Parathyroid adenoma (tissue), 2 donors: Measurements from ENCODE around the gene CELA2B.
"Not testable (repeated sequence)": the region's sequence is repeated elsewhere in the genome, so short reads cannot be mapped to it uniquely, and the experiment has no call there.

Experiments used
- H2AFZ ChIP-seq: fragments of 300-600 bp; sonication (generic); one replicate; pipeline ENCODE4 v1.7.0; 2017; ENCODE audit warnings: antibody characterized with exemption, mild to moderate bottlenecking
- H3K27ac ChIP-seq: fragments of 300-600 bp; sonication (generic); one replicate; pipeline ENCODE4 v1.7.0; 2017
- H3K27me3 ChIP-seq: fragments of 300-600 bp; sonication (generic); one replicate; pipeline ENCODE4 v1.7.0; 2017; ENCODE audit warnings: low read length; ENCODE audit not compliant: control insufficient read depth, insufficient read depth
- H3K36me3 ChIP-seq: fragments of 300-600 bp; sonication (generic); one replicate; pipeline ENCODE4 v1.7.0; 2017; ENCODE audit warnings: low read length; ENCODE audit not compliant: control insufficient read depth, insufficient read depth
- H3K4me1 ChIP-seq: fragments of 300-600 bp; sonication (generic); one replicate; pipeline ENCODE4 v1.7.0; 2017; ENCODE audit warnings: control low read depth
- H3K4me2 ChIP-seq: fragments of 300-600 bp; sonication (generic); one replicate; pipeline ENCODE4 v1.7.0; 2017; ENCODE audit warnings: low read length
- H3K4me3 ChIP-seq: fragments of 300-600 bp; sonication (generic); one replicate; pipeline ENCODE4 v1.7.0; 2017; ENCODE audit warnings: low read depth, low read length
- H3K79me2 ChIP-seq: fragments of 300-600 bp; sonication (generic); one replicate; pipeline ENCODE4 v1.7.0; 2017; ENCODE audit warnings: control low read depth
- H3K9ac ChIP-seq: fragments of 300-600 bp; sonication (generic); one replicate; pipeline ENCODE4 v1.7.0; 2017; ENCODE audit warnings: mild to moderate bottlenecking
- H3K9me3 ChIP-seq: fragments of 300-600 bp; sonication (generic); one replicate; pipeline ENCODE4 v1.7.0; 2017; ENCODE audit warnings: low read length; ENCODE audit not compliant: control insufficient read depth
- CTCF ChIP-seq: fragments of 300-600 bp; sonication (generic); IDR thresholded peaks from one replicate; pipeline ENCODE4 v1.7.0; 2017; ENCODE audit warnings: antibody characterized with exemption, mild to moderate bottlenecking
- donor health status: primary hyperparathyroidism.

Gene CELA2B

GRCh38 chr1:15454256-15454655, 21.6 kb upstream of the CELA2B start:
- Histone ChIP-seq H3K27me3 (no peaks in the 10 kb centered on the region), H3K27ac (no peak overlapping the region), H2AFZ (no peak overlapping the region), H3K4me3 (no peak overlapping the region), H3K9me3 (no peaks in the 10 kb centered on the region), H3K4me2 (no peak overlapping the region), H3K36me3 (no peaks in the 10 kb centered on the region), H3K79me2 (no peaks in the 10 kb centered on the region), H3K9ac (no peak overlapping the region), H3K4me1 (no peaks in the 10 kb centered on the region)
- TF ChIP-seq CTCF: no peak

GRCh38 chr1:15455522-15455921, 20.4 kb upstream of the CELA2B start:
- Histone ChIP-seq H3K4me3 (no peak overlapping the region), H3K4me2 (no peak overlapping the region), H3K27ac (no peak overlapping the region), H3K9me3 (no peaks in the 10 kb centered on the region), H2AFZ (no peak overlapping the region), H3K79me2 (no peaks in the 10 kb centered on the region), H3K4me1 (no peaks in the 10 kb centered on the region), H3K9ac (no peak overlapping the region), H3K36me3 (no peaks in the 10 kb centered on the region), H3K27me3 (no peaks in the 10 kb centered on the region)
- no peak for TF ChIP-seq CTCF

DNA sequence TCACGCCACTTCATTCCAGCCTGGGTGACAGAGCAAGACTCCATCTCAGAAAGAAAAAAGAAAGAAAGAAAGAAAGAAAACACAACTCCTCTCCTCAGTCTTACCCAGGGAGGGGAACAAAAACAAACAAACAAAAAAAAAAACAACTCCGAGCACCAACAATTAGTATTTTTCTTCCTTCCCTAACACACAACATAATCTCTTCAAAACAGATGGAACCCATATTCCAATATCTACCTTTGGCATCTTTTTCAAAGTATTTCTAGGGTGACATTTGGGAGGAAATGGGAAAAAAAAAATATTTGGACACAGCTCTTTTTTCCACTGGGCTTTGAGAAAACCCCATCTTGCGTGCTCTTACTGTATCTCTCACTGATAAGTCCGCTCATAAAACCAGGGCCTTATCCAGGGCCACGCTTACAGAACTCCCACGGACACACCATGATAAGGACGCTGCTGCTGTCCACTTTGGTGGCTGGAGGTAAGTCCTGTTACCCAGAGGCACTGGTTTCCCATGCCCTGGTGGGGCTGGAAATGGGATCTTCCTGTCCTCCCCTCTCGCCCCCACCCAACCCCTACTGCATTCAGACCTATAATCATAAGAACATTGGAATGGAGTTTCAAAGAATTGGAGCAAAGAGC, 19.5 kb upstream of the CELA2B start, which contains the start of gene CELA2A:
Gene CELA2A (plus strand): TSS at position 420 of the 642 bp plus-strand sequence. CDS start 22 bp downstream, at position 442.
- no peak within 1 kb of the TSS for H3K27ac ChIP-seq
- no peak within 1 kb of the TSS for H3K4me3 ChIP-seq
- no peak within 1 kb of the TSS for H3K9ac ChIP-seq
- H3K79me2 ChIP-seq: no peaks in the 10 kb centered on the region
- H3K4me1 ChIP-seq: no peaks in the 10 kb centered on the region
- no peak for TF ChIP-seq CTCF
- no peak within 1 kb of the TSS for H2AFZ ChIP-seq
- no peaks in the 10 kb centered on the region for H3K9me3 ChIP-seq
- H3K4me2 ChIP-seq: no peak within 1 kb of the TSS
- no peaks in the 10 kb centered on the region for H3K27me3 ChIP-seq
- no peaks in the 10 kb centered on the region for H3K36me3 ChIP-seq

DNA sequence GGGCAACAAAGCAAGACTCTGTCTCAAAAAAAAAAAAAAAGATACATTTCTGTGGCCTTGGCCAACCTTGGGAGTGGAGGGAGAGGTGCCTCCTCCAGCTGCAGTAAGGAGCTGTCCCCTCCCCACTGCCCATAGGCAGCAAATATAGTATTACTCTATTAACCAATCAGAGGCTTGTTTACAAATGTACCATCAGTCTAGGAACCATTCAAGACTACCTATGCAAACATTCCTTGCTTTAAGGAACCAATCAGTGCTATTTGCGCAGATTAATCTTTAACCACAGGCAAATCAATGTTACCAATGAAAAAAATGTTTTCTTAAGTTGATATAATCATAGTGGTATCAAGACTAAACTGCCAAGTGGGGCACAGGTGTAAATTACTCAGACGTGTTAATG, 18.3 kb upstream of the CELA2B start:
- Histone ChIP-seq H3K4me3 (no peak overlapping the region), H3K9ac (no peak overlapping the region), H3K27me3 (no peaks in the 10 kb centered on the region), H3K79me2 (no peaks in the 10 kb centered on the region), H3K4me1 (no peaks in the 10 kb centered on the region), H3K27ac (no peak overlapping the region), H3K4me2 (no peak overlapping the region), H2AFZ (no peak overlapping the region), H3K36me3 (no peaks in the 10 kb centered on the region), H3K9me3 (no peaks in the 10 kb centered on the region)
- TF ChIP-seq CTCF: no peak

- H3K9ac ChIP-seq, H2AFZ ChIP-seq, H3K79me2 ChIP-seq, H3K27me3 ChIP-seq, H3K4me3 ChIP-seq, H3K4me1 ChIP-seq, H3K36me3 ChIP-seq, H3K27ac ChIP-seq, H3K4me2 ChIP-seq, H3K9me3 ChIP-seq: not testable (repeated sequence)
These were observed 17.5 kb upstream of the CELA2B start for GRCh38 chr1:15458388-15458787.
